ACC112 (cell line): Measurements from ENCODE around the gene KMT2E.
A peak's percentile ranks its signal among the peaks of the same experiment; 100 is the strongest.
"Not testable (repeated sequence)": the region's sequence is repeated elsewhere in the genome, so short reads cannot be mapped to it uniquely, and the experiment has no call there.

ENCODE experiments used
- H2AFZ ChIP-seq: fragments of 200-600 bp; sonication (generic); one replicate; pipeline ENCODE4 v1.6.0; 2017; ENCODE audit warnings: antibody characterized with exemption, low read length; ENCODE audit not compliant: unreplicated experiment
- H3K27ac ChIP-seq: fragments of 200-600 bp; sonication (generic); 2 replicates; pipeline ENCODE4 v1.5.1; 2014; ENCODE audit warnings: low read depth, mild to moderate bottlenecking, antibody characterized with exemption, low read length, moderate library complexity
- H3K27me3 ChIP-seq: fragments of 200-600 bp; sonication (generic); 2 replicates; pipeline ENCODE4 v1.6.1; 2014; ENCODE audit warnings: mild to moderate bottlenecking, antibody characterized with exemption, low read length, moderate library complexity, mixed read lengths; ENCODE audit not compliant: insufficient read depth
- H3K36me3 ChIP-seq: fragments of 200-600 bp; sonication (generic); 2 replicates; pipeline ENCODE4 v1.6.1; 2016; ENCODE audit warnings: mild to moderate bottlenecking, antibody characterized with exemption, low read length, moderate library complexity, mixed read lengths; ENCODE audit not compliant: insufficient read depth
- H3K4me1 ChIP-seq: fragments of 200-600 bp; sonication (generic); one replicate; pipeline ENCODE4 v1.6.1; 2016; ENCODE audit warnings: low read length, mixed read lengths; ENCODE audit not compliant: insufficient read depth, unreplicated experiment, control insufficient read depth
- H3K4me3 ChIP-seq: fragments of 200-600 bp; sonication (generic); 2 replicates; pipeline ENCODE4 v1.5.1; 2014; ENCODE audit warnings: mild to moderate bottlenecking, low read depth, low read length
- H3K79me2 ChIP-seq: fragments of 200-600 bp; sonication (generic); one replicate; pipeline ENCODE4 v1.6.0; 2016; ENCODE audit warnings: low read length; ENCODE audit not compliant: control insufficient read depth, unreplicated experiment, insufficient read depth

Gene KMT2E

DNA sequence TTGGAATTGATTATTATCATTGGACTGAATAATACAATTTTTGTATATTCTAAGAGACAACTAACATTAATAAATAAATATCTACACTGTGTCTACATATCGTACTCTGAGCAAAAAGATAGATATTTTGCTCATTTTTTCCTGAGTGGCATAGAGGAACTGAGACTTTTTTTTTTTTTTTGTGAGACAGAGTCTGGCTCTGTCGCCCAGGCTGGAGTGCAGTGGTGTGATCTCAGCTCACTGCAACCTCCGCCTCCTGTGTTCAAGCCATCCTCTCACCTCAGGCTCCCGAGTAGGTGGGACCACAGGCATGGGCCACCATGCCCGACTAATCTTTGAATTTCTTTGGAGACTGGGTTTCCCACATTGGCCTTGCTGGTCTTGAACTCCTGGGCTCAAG lies 14.0 kb downstream of the KMT2E start:
- H3K4me3 ChIP-seq: no peak overlapping the region
- H2AFZ ChIP-seq: no peak overlapping the region
- no peaks in the 10 kb centered on the region for H3K36me3 ChIP-seq
- peaks cover 28% of the 10 kb centered on the region for H3K4me1 ChIP-seq
- peaks cover 97% of the 10 kb centered on the region for H3K79me2 ChIP-seq
- no peaks in the 10 kb centered on the region for H3K27me3 ChIP-seq
- no peak overlapping the region for H3K27ac ChIP-seq

DNA sequence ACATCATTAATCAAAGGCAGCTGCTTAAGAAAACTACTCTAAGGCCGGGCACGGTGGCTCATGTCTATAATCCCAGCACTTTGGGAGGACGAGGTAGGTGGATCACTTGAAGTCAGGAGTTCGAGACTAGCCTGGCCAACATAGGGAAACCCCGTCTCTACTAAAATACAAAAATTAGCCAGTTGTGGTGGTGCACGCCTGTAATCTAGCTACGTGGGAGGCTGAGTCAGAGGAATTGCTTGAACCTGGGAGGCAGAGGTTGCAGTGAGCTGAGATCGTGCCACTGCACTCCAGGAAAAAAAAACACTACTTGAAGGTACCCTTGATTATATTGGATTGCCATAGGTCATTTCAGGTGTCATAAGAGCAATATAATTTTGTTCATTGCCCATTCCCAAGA lies 14.9 kb downstream of the KMT2E start:
- not testable (repeated sequence) for H3K36me3 ChIP-seq, H2AFZ ChIP-seq, H3K27ac ChIP-seq, H3K4me3 ChIP-seq, H3K27me3 ChIP-seq
- Histone ChIP-seq H3K79me2 (peaks cover 97% of the 10 kb centered on the region), H3K4me1 (peaks cover 23% of the 10 kb centered on the region)

DNA sequence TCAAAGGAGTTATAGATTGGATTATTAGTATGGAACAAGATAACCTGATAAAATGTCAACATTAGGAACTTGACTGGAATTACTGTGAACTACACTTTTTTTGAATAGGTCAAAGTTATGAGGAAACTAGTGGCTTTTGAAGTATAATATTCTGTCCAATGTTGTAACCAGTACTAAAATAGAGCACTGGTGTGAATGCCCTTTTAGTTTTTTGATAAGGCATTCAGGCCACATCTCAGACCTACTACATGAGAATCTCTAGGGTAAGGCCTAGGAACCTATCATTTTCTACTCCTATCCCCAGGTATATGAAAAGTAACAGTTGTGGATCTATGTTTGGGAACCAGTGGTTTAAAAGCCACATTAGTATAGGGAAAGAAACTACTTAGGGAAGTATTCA lies 16.4 kb downstream of the KMT2E start:
- no peak overlapping the region for H2AFZ ChIP-seq
- peaks cover 8% of the 10 kb centered on the region for H3K4me1 ChIP-seq
- H3K27ac ChIP-seq: no peak overlapping the region
- H3K4me3 ChIP-seq: no peak overlapping the region
- no peaks in the 10 kb centered on the region for H3K27me3 ChIP-seq
- H3K79me2 ChIP-seq: peaks cover 92% of the 10 kb centered on the region
- H3K36me3 ChIP-seq: no peaks in the 10 kb centered on the region

- H3K79me2 ChIP-seq: peaks cover 90% of the 10 kb centered on the region
These were observed 18.7 kb downstream of the KMT2E start for GRCh38 chr7:105032553-105033214.

DNA sequence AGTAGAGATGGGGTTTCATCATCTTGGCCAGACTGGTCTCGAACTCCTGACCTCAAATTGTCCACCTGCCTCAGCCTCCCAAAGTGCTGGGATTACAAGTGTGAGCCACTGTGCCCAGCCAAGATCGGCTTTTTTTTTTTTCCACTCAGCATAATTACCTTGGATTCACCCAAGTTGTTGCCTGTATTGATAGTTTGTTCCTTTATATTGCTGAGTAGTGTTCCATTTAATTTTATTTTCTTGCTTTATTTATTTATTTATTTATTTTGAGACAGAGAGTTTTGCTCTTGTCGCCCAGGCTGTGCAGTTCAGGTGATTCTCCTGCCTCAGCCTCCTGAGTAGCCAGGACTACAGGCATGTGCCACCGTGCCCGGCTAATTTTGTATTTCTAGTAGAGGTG lies 21.3 kb downstream of the KMT2E start:
- peaks cover 9% of the 10 kb centered on the region for H3K4me1 ChIP-seq
- H3K27ac ChIP-seq: no peak overlapping the region
- H3K4me3 ChIP-seq: no peak overlapping the region
- no peaks in the 10 kb centered on the region for H3K27me3 ChIP-seq
- H2AFZ ChIP-seq: no peak overlapping the region
- H3K79me2 ChIP-seq: peaks cover 91% of the 10 kb centered on the region
- no peaks in the 10 kb centered on the region for H3K36me3 ChIP-seq

More at GRCh38 chr7:105032553-105033214, 18.7 kb downstream of the KMT2E start:
- Histone ChIP-seq H3K36me3 (no peaks in the 10 kb centered on the region), H2AFZ (no peak overlapping the region), H3K27ac (no peak overlapping the region), H3K4me1 (peaks cover 4% of the 10 kb centered on the region), H3K27me3 (no peaks in the 10 kb centered on the region), H3K4me3 (no peak overlapping the region)

DNA sequence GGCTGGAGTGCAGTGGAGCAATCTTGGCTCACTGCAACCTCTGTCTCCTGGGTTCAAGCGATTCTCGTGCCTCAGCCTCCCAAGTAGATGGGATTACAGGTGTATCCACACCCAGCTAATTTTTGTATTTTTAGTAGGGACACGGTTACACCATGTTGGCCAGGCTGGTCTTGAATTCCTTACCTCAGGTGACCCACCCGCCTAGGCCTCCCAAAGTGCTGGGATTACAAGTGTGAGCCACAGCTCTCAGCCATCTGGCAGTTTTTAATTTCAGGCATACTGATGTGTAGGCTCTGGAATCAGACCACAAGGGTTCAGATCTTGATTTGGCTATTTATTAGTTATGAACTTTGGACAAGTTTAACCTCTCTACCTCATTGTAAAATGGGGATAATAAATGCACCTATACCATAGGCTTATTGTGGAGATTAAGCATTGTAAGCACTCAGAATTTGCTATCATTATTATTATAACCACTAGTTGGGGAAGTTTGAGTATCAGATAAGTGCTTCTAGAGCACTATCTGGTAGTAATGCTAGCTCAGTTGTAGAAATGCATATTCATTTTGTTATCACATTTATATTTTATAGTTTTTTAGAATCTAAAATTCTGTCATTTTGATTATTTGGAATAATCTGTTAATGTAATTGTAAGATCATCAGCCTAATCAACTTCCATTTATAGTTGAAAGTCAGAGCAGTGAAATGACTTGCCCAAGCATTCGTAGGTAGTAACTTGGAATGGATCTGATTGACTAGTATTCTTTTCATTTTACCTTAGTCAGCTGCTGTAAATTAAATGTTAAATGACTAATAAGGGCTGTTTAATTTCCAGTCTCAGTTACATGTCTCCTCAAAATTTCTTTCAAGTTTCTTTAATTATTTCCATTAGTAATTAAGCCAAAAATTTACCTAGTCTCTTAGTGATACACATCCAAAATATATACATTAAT lies 22.5 kb downstream of the KMT2E start:
- Histone ChIP-seq H2AFZ (no peak overlapping the region), H3K4me1 (peaks cover 9% of the 10 kb centered on the region), H3K79me2 (peaks cover 90% of the 10 kb centered on the region), H3K36me3 (no peaks in the 10 kb centered on the region; the same call in 1 of the 2 replicates), H3K27ac (no peak overlapping the region), H3K27me3 (no peaks in the 10 kb centered on the region), H3K4me3 (no peak overlapping the region)

- no peak overlapping the region for H3K27ac ChIP-seq
- no peak overlapping the region for H2AFZ ChIP-seq
- no peaks in the 10 kb centered on the region for H3K27me3 ChIP-seq
- no peak overlapping the region for H3K4me3 ChIP-seq
- peaks cover 9% of the 10 kb centered on the region for H3K4me1 ChIP-seq
- peaks cover 3% of the 10 kb centered on the region; the same call in 1 of the 2 replicates for H3K36me3 ChIP-seq
- peaks cover 89% of the 10 kb centered on the region for H3K79me2 ChIP-seq
These were observed 23.3 kb downstream of the KMT2E start for GRCh38 chr7:105037319-105037718.

DNA sequence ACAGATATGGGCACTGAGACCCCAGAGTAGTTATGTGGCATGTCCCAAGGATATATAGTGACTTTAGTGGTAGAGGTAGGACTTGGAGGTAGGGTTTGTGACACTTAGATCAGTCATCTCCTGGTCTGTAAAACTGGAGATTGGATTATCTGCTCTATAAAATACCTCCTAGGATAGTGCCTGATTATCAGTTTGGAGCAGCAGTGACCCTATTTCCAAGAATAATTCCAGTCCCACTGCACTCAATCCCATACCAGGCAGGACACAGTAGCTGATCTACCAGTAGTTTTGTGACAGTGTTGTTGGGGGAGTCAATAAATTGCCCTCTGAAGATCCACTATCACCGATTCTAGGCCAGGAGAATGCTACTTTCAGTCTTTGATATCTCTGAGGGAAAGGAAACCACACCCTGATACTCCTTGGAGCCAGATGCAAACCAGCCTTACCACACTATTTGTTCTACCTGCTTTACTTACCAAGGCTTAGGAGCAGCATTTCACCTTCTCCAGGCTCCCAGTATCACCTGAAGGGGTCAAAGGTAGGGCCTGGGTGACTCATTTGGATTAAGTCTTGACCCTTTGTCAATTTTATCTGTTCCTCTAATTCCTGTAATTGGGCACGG lies 30.6 kb downstream of the KMT2E start:
- no peaks in the 10 kb centered on the region for H3K27me3 ChIP-seq
- H2AFZ ChIP-seq: no peak overlapping the region
- peaks cover 83% of the 10 kb centered on the region for H3K79me2 ChIP-seq
- H3K36me3 ChIP-seq: peaks cover 40% of the 10 kb centered on the region
- no peak overlapping the region for H3K27ac ChIP-seq
- peaks cover 28% of the 10 kb centered on the region for H3K4me1 ChIP-seq
- H3K4me3 ChIP-seq: no peak overlapping the region

- Histone ChIP-seq H3K79me2 (peaks cover 71% of the 10 kb centered on the region), H2AFZ (no peak overlapping the region), H3K27ac (peak overlapping the region; percentile 16; the same call in 1 of the 2 replicates), H3K27me3 (no peaks in the 10 kb centered on the region), H3K4me1 (peaks cover 28% of the 10 kb centered on the region), H3K36me3 (peaks cover 40% of the 10 kb centered on the region), H3K4me3 (no peak overlapping the region)
These were observed 32.4 kb downstream of the KMT2E start for GRCh38 chr7:105046414-105046813.

DNA sequence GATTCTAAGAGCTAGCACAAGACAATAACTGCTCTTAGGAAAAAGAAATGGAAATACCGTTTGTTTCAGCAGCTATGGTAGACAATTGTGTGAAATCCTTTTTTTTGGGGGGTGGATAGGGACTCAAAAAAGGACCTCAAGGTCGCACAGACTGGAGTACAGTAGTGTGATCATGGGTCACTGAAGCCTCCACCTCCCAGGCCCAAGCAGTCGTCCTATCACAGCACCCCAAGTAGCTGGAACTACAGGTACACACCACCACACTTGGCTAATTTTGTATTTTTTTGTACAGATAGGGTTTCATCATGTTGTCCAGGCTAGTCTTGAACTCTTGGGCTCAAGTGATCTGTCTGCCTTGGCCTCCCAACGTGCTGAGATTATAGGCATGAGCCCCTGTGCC lies 33.9 kb downstream of the KMT2E start:
- H3K36me3 ChIP-seq: peaks cover 40% of the 10 kb centered on the region
- no peak overlapping the region for H2AFZ ChIP-seq
- peaks cover 72% of the 10 kb centered on the region for H3K79me2 ChIP-seq
- no peak overlapping the region for H3K27ac ChIP-seq
- H3K27me3 ChIP-seq: no peaks in the 10 kb centered on the region
- no peak overlapping the region for H3K4me3 ChIP-seq
- H3K4me1 ChIP-seq: peaks cover 28% of the 10 kb centered on the region
